H9 (cell line): ENCODE measurements around the gene ELMOD1. TPM values are rescaled to one million over a fixed set of nuclear protein-coding genes. Genes with fewer than 3 reads are reported as not detected.

Source experiments
- DNase-seq: peaks from one replicate; pipeline ENCODE4 v3.0.0-alpha.2; 2017
- H2AFZ ChIP-seq: one replicate; pipeline ENCODE4 v1.6.1; 2013; ENCODE audit warnings: mild to moderate bottlenecking, low read length, control low read depth, moderate library complexity
- H2AK5ac ChIP-seq: 2 replicates; pipeline ENCODE4 v1.6.1; 2013; ENCODE audit warnings: low read length, control low read depth, mixed read lengths; ENCODE audit not compliant: insufficient read length
- H2BK120ac ChIP-seq: one replicate; pipeline ENCODE4 v1.6.1; 2013; ENCODE audit warnings: low read depth, mild to moderate bottlenecking, low read length, control low read depth, inconsistent platforms; ENCODE audit not compliant: poor library complexity, severe bottlenecking
- H2BK12ac ChIP-seq: 2 replicates; pipeline ENCODE4 v1.6.1; 2013; ENCODE audit warnings: low read length, control low read depth, mixed read lengths, low read depth; ENCODE audit not compliant: insufficient read length
- H2BK15ac ChIP-seq: 2 replicates; pipeline ENCODE4 v1.6.1; 2013; ENCODE audit warnings: low read depth, low read length, control low read depth
- H2BK20ac ChIP-seq: one replicate; pipeline ENCODE4 v1.6.1; 2013; ENCODE audit warnings: low read depth, mild to moderate bottlenecking, low read length, control low read depth, inconsistent platforms; ENCODE audit not compliant: poor library complexity, severe bottlenecking
- H2BK5ac ChIP-seq: 2 replicates; pipeline ENCODE4 v1.6.1; 2013; ENCODE audit warnings: low read length, control low read depth, mixed read lengths; ENCODE audit not compliant: insufficient read length
- H3K14ac ChIP-seq: 2 replicates; pipeline ENCODE4 v1.6.1; 2013; ENCODE audit warnings: low read length, control low read depth; ENCODE audit not compliant: insufficient read depth
- H3K18ac ChIP-seq: 2 replicates; pipeline ENCODE4 v1.6.1; 2013; ENCODE audit warnings: low read depth, mild to moderate bottlenecking, mixed read lengths, low read length, control low read depth; ENCODE audit not compliant: insufficient read length
- H3K23ac ChIP-seq: 2 replicates; pipeline ENCODE4 v1.6.1; 2013; ENCODE audit warnings: low read length, control low read depth, mixed read lengths, low read depth; ENCODE audit not compliant: insufficient read length
- H3K23me2 ChIP-seq: 2 replicates; pipeline ENCODE4 v1.6.1; 2013; ENCODE audit warnings: low read depth, mild to moderate bottlenecking, mixed read lengths, low read length, control low read depth; ENCODE audit not compliant: insufficient read length, poor library complexity, severe bottlenecking
- H3K27ac ChIP-seq: 2 replicates; pipeline ENCODE4 v1.5.1; 2013; ENCODE audit warnings: low read length, control low read depth, mixed read lengths, low read depth; ENCODE audit not compliant: insufficient read length
- H3K27me3 ChIP-seq: 2 replicates; pipeline ENCODE4 v1.6.1; 2013; ENCODE audit warnings: low read length, control low read depth, inconsistent platforms; ENCODE audit not compliant: insufficient read depth
- H3K4ac ChIP-seq: 2 replicates; pipeline ENCODE4 v1.6.1; 2013; ENCODE audit warnings: low read depth, mild to moderate bottlenecking, control low read depth, inconsistent platforms, low read length, moderate library complexity
- H3K4me1 ChIP-seq: 2 replicates; pipeline ENCODE4 v1.6.1; 2013; ENCODE audit warnings: low read length, control low read depth, inconsistent platforms; ENCODE audit not compliant: insufficient read depth
- H3K4me2 ChIP-seq: 2 replicates; pipeline ENCODE4 v1.6.1; 2013; ENCODE audit warnings: low read length, control low read depth, mixed read lengths; ENCODE audit not compliant: insufficient read length, insufficient read depth
- H3K56ac ChIP-seq: 2 replicates; pipeline ENCODE4 v1.6.1; 2013; ENCODE audit warnings: low read depth, mild to moderate bottlenecking, mixed read lengths, low read length, control low read depth; ENCODE audit not compliant: insufficient read length
- H3K79me1 ChIP-seq: 2 replicates; pipeline ENCODE4 v1.6.1; 2013; ENCODE audit warnings: low read depth, mild to moderate bottlenecking, moderate library complexity, low read length, control low read depth, inconsistent platforms; ENCODE audit not compliant: insufficient read depth, poor library complexity, severe bottlenecking
- H3K79me2 ChIP-seq: 2 replicates; pipeline ENCODE4 v1.6.1; 2013; ENCODE audit warnings: low read length, control low read depth, inconsistent platforms; ENCODE audit not compliant: insufficient read depth
- H3K9ac ChIP-seq: 2 replicates; pipeline ENCODE4 v1.6.1; 2013; ENCODE audit warnings: low read length, control low read depth, mixed read lengths; ENCODE audit not compliant: insufficient read length; ENCODE audit errors: extremely low read depth
- H3K9me3 ChIP-seq: one replicate; pipeline ENCODE4 v1.6.1; 2013; ENCODE audit warnings: low read depth, low read length, inconsistent platforms; ENCODE audit not compliant: control insufficient read depth
- H3T11ph ChIP-seq: one replicate; pipeline ENCODE4 v1.6.1; 2013; ENCODE audit warnings: mild to moderate bottlenecking, low read length, control low read depth, inconsistent platforms
- H4K20me1 ChIP-seq: one replicate; pipeline ENCODE4 v1.6.1; 2013; ENCODE audit not compliant: control insufficient read depth, insufficient read length, insufficient read depth
- H4K5ac ChIP-seq: 2 replicates; pipeline ENCODE4 v1.6.1; 2013; ENCODE audit warnings: low read depth, mild to moderate bottlenecking, mixed read lengths, low read length, control low read depth; ENCODE audit not compliant: insufficient read length
- H4K8ac ChIP-seq: replicated peaks from 2 replicates; pipeline ENCODE4 v1.6.1; 2013; ENCODE audit warnings: low read length, control low read depth, mixed read lengths, low read depth; ENCODE audit not compliant: insufficient read length
- H4K91ac ChIP-seq: 2 replicates; pipeline ENCODE4 v1.6.1; 2013; ENCODE audit warnings: low read depth, mild to moderate bottlenecking, moderate library complexity, mixed read lengths, low read length, control low read depth; ENCODE audit not compliant: insufficient read length
- H3K27ac Mint-ChIP-seq, 3 experiments: 2 replicates in 2 of 3; 3 replicates in 1 of 3; pipeline ENCODE4 v1.8.0; 2020 to 2021; ENCODE audit warnings: mixed read lengths in 3 of 3, mild to moderate bottlenecking in 1 of 3, moderate library complexity in 1 of 3
- H3K27me3 Mint-ChIP-seq: 2 replicates; pipeline ENCODE4 v1.8.0; 2021; ENCODE audit warnings: low read depth, mild to moderate bottlenecking, moderate library complexity, mixed read lengths
- H3K36me3 Mint-ChIP-seq, 3 experiments: 2 replicates in 2 of 3; 3 replicates in 1 of 3; pipeline ENCODE4 v1.8.0; 2020 to 2021; ENCODE audit warnings: low read depth in 3 of 3, mixed read lengths in 3 of 3; ENCODE audit not compliant: insufficient read depth in 1 of 3
- H3K4me1 Mint-ChIP-seq, 2 experiments: 2 replicates each; pipeline ENCODE4 v1.8.0; 2020; ENCODE audit warnings: mixed read lengths in 2 of 2
- H3K4me3 Mint-ChIP-seq, 2 experiments: 2 replicates in 1 of 2; 3 replicates in 1 of 2; pipeline ENCODE4 v1.8.0; 2020 to 2021; ENCODE audit warnings: mild to moderate bottlenecking in 2 of 2, mixed read lengths in 2 of 2, moderate library complexity in 1 of 2
- H3K9me3 Mint-ChIP-seq, 2 experiments: 2 replicates in 1 of 2; 3 replicates in 1 of 2; pipeline ENCODE4 v1.8.0; 2020; ENCODE audit warnings: mild to moderate bottlenecking in 2 of 2, mixed read lengths in 2 of 2, moderate library complexity in 1 of 2
- CTCF ChIP-seq: fragments of 200-600 bp; sonication (generic); conservative IDR thresholded peaks from 3 replicates; pipeline ENCODE4 v1.8.0; 2021; ENCODE audit warnings: antibody characterized with exemption, mild to moderate bottlenecking
- WGBS: extraction: QIAGEN DNeasy Blood & Tissue Kit; methylation state at CpG from one replicate; pipeline ENCODE4 v1.1.7; 2013; ENCODE audit warnings: missing lambda C conversion rate, low lambda C conversion rate, mixed read lengths; ENCODE audit not compliant: insufficient read length; ENCODE audit errors: extremely low coverage; 5-methylcytosine and 5-hydroxymethylcytosine counted together
- total RNA-seq: library from RNA; stranded (reverse); gene quantifications from 2 replicates; pipeline ENCODE4 v1.2.1, GENCODE V29; 2021

The ELMOD1 gene
- total RNA-seq, 1 experiment from 2014 or later: 0.61 TPM

GRCh38 chr11:107587306-107587979 is 3.5 kb upstream of the ELMOD1 start:
- Histone ChIP-seq H3K56ac (no peak overlapping the region), H3K14ac (no peak overlapping the region), H3K27me3 (peaks cover 23% of the 10 kb centered on the region), H3K23me2 (peaks cover 21% of the 10 kb centered on the region), H3K23ac (no peak overlapping the region), H2BK12ac (no peak overlapping the region), H3K79me2 (no peaks in the 10 kb centered on the region), H2AFZ (no peak overlapping the region), H3K9me3 (no peaks in the 10 kb centered on the region), H4K5ac (no peak overlapping the region), H3K27ac (no peak overlapping the region), H3K4me1 (0 out of 2 replicates have a peak, but pooled peaks cover under 1% of the 10 kb centered on the region), H4K91ac (no peak overlapping the region), H3K79me1 (no peaks in the 10 kb centered on the region), H2BK20ac (no peak overlapping the region), H4K20me1 (no peaks in the 10 kb centered on the region), H3K9ac (no peak overlapping the region), H3K4me2 (no peak overlapping the region), H3K18ac (no peak overlapping the region), H3K4ac (no peak overlapping the region), H2BK5ac (no peak overlapping the region), H2AK5ac (no peak overlapping the region), H2BK15ac (no peak overlapping the region), H4K8ac (no peak overlapping the region), H2BK120ac (no peak overlapping the region), H3T11ph (no peak overlapping the region)
- Mint-ChIP-seq H3K36me3 (no peaks in the 10 kb centered on the region), H3K27me3 (peaks cover 62% of the 10 kb centered on the region), H3K9me3 (no peaks in the 10 kb centered on the region), H3K4me3 (no peak overlapping the region), H3K4me1 (peaks cover 15 to 17% of the 10 kb centered on the region in 2 experiments), H3K27ac (no peak overlapping the region)
- no peak for DNase-seq
- TF ChIP-seq CTCF: no peak
- no CpG with 5 or more reads among the region's 5 CpGs for WGBS
